ENCODE data around the gene ARHGEF39. TPM values are rescaled to one million over a fixed set of nuclear protein-coding genes. Genes with fewer than 3 reads are reported as not detected.

The ARHGEF39 gene
- total RNA-seq, 1 donor: 0.36 TPM

GRCh38 chr9:35675732-35676392 is 10.9 kb upstream of the ARHGEF39 start:
- peaks cover 15% of the 10 kb centered on the region for H3K27me3 ChIP-seq (ENCODE audit: insufficient read depth, low read length)
- H3K4me2 ChIP-seq (ENCODE audit: insufficient read depth, low read length): peak overlapping the region; percentile 85
- no peaks in the 10 kb centered on the region for H3K79me2 ChIP-seq (ENCODE audit: insufficient read depth, low read length)
- peak overlapping the region; percentile 68 for H3K4me3 ChIP-seq (ENCODE audit: insufficient read depth, low read length)
- peak; percentile 89 for DNase-seq (ENCODE audit: insufficient read length, low spot score, missing footprints)
- H2AFZ ChIP-seq (ENCODE audit: low read length): peak overlapping the region; percentile 74
- H3K36me3 ChIP-seq (ENCODE audit: insufficient read depth, low read length): no peaks in the 10 kb centered on the region
- H3K9me3 ChIP-seq (ENCODE audit: low read depth, low read length): no peaks in the 10 kb centered on the region
- peaks cover 5% of the 10 kb centered on the region for H4K20me1 ChIP-seq (ENCODE audit: insufficient read depth, low read length)
- TF ChIP-seq CTCF (IDR thresholded peaks at IDR 0.05; ENCODE audit: extremely low read depth, low read depth, low read length): no peak
- H3K27ac ChIP-seq (ENCODE audit: low read depth, low read length): no peak overlapping the region
- H3K4me1 ChIP-seq (ENCODE audit: insufficient read depth, low read length): no peaks in the 10 kb centered on the region

GRCh38 chr9:35675204-35675603 is 10.2 kb upstream of the ARHGEF39 start:
- Histone ChIP-seq H4K20me1 (ENCODE audit: insufficient read depth, low read length) (no peaks in the 10 kb centered on the region), H3K4me1 (ENCODE audit: insufficient read depth, low read length) (no peaks in the 10 kb centered on the region), H3K36me3 (ENCODE audit: insufficient read depth, low read length) (no peaks in the 10 kb centered on the region), H3K79me2 (ENCODE audit: insufficient read depth, low read length) (no peaks in the 10 kb centered on the region), H3K27ac (ENCODE audit: low read depth, low read length) (no peak overlapping the region), H3K4me3 (ENCODE audit: insufficient read depth, low read length) (peak overlapping the region; percentile 68), H2AFZ (ENCODE audit: low read length) (no peak overlapping the region), H3K9me3 (ENCODE audit: low read depth, low read length) (no peaks in the 10 kb centered on the region), H3K27me3 (ENCODE audit: insufficient read depth, low read length) (peaks cover 15% of the 10 kb centered on the region), H3K4me2 (ENCODE audit: insufficient read depth, low read length) (peak overlapping the region; percentile 85)
- DNase-seq (ENCODE audit: insufficient read length, low spot score, missing footprints): no peak
- TF ChIP-seq CTCF (IDR thresholded peaks at IDR 0.05; ENCODE audit: extremely low read depth, low read depth, low read length): no peak

- no peaks in the 10 kb centered on the region for H3K9me3 ChIP-seq (ENCODE audit: low read depth, low read length)
- no peak for DNase-seq (ENCODE audit: insufficient read length, low spot score, missing footprints)
Measured at GRCh38 chr9:35674025-35674361, 9.0 kb upstream of the ARHGEF39 start.

More at GRCh38 chr9:35674025-35674361, 9.0 kb upstream of the ARHGEF39 start:
- Histone ChIP-seq H3K4me2 (ENCODE audit: insufficient read depth, low read length) (no peak overlapping the region), H3K79me2 (ENCODE audit: insufficient read depth, low read length) (no peaks in the 10 kb centered on the region), H2AFZ (ENCODE audit: low read length) (no peak overlapping the region), H3K27ac (ENCODE audit: low read depth, low read length) (no peak overlapping the region), H3K4me3 (ENCODE audit: insufficient read depth, low read length) (no peak overlapping the region), H4K20me1 (ENCODE audit: insufficient read depth, low read length) (no peaks in the 10 kb centered on the region), H3K36me3 (ENCODE audit: insufficient read depth, low read length) (no peaks in the 10 kb centered on the region), H3K4me1 (ENCODE audit: insufficient read depth, low read length) (no peaks in the 10 kb centered on the region), H3K27me3 (ENCODE audit: insufficient read depth, low read length) (peaks cover 15% of the 10 kb centered on the region)
- TF ChIP-seq CTCF (IDR thresholded peaks at IDR 0.05; ENCODE audit: extremely low read depth, low read depth, low read length): no peak
